Right lobe of liver (tissue), 6 donors: ENCODE results near the gene KRTAP10-12. TPM values are rescaled to one million over a fixed set of nuclear protein-coding genes. Genes with fewer than 3 reads are reported as not detected.

Experiments used
- ATAC-seq, 4 donors: fragments of 200-7000 bp; cut with Tn5 transposase; one replicate each; pipeline ENCODE4 v1.9.1; 2020; ENCODE audit warnings: mild to moderate bottlenecking in 4 of 4, moderate library complexity in 4 of 4
- DNase-seq, 3 donors: peaks; one replicate each; pipeline ENCODE4 v3.0.0-alpha.2; 2020
- H3K27ac ChIP-seq, 3 donors: fragments of 200-600 bp; one replicate each; pipeline ENCODE4 v1.8.0; 2022
- H3K27me3 ChIP-seq, 2 donors: fragments of 200-600 bp; one replicate each; pipeline ENCODE4 v1.8.0; 2022
- H3K36me3 ChIP-seq, 4 donors: fragments of 200-600 bp; sonication (generic) in 1 of 4; one replicate each; pipeline versions ENCODE4 v1.5.1 to v1.8.0; 2017 to 2022; ENCODE audit warnings: control low read depth in 1 of 4
- H3K4me1 ChIP-seq, 4 donors: fragments of 200-600 bp; sonication (generic) in 1 of 4; one replicate each; pipeline versions ENCODE4 v1.5.1 to v1.8.0; 2017 to 2022; ENCODE audit warnings: control low read depth in 1 of 4
- H3K4me3 ChIP-seq, 3 donors: fragments of 200-600 bp; one replicate each; pipeline ENCODE4 v1.8.0; 2022
- H3K9me3 ChIP-seq, 4 donors: fragments of 200-600 bp; sonication (generic) in 1 of 4; one replicate each; pipeline versions ENCODE4 v1.5.1 to v1.8.0; 2017 to 2022; ENCODE audit warnings: control low read depth in 1 of 4
- CTCF ChIP-seq, 4 donors: fragments of 200-600 bp in 3 of 4; fragments of 450-650 bp in 1 of 4; IDR thresholded peaks; one replicate each; pipeline versions ENCODE4 v1.5.1 to v1.8.0; 2016 to 2022; ENCODE audit warnings: antibody characterized with exemption in 4 of 4, mild to moderate bottlenecking in 2 of 4
- POLR2A ChIP-seq: fragments of 450-650 bp; IDR thresholded peaks from one replicate; pipeline ENCODE4 v1.6.1; 2017; ENCODE audit warnings: antibody characterized with exemption, mild to moderate bottlenecking
- WGBS: methylation state at CpG from one replicate; pipeline ENCODE4 v1.1.6; 2018; ENCODE audit warnings: low coverage, low lambda C conversion rate; ENCODE audit not compliant: insufficient coverage; ENCODE audit errors: missing lambda C conversion rate; 5-methylcytosine and 5-hydroxymethylcytosine counted together
- intact Hi-C, 2 donors: fragments of 100-400 bp; cut with DNase I; formaldehyde crosslinking; loops; one replicate each; pipeline versions ENCODE4 v1.11.2 to v1.14.1; 2022
- total RNA-seq, 6 experiments: library from RNA; depleted of rRNA in 2 of 6; stranded (reverse); fragments of >200 nt in 2 of 6; fragmentation: NEBNext Ultra II Directional in 3 of 6; extraction: Animal tissue kit (Norgen Biotek cat#: 25700) in 3 of 6; gene quantifications; one replicate each; pipeline versions ENCODE4 v1.1.0 to v1.2.4, GENCODE V29; 2016 to 2023
- donor health status: DM: no; HTN: yes; CAD: no.
- donor health status: DM: no; HTN: no; CAD: no.
- donor health status: DM: no; HTN: no; CAD: no.
- donor health status: DM: no; HTN: yes; CAD: no.
- donor health status: DM: no; HTN: yes; CAD: no.

Gene KRTAP10-12
- total RNA-seq, 6 experiments from 2014 or later: not detected

GRCh38 chr21:44728716-44729115, 31.7 kb downstream of the KRTAP10-12 start:
- no peak for DNase-seq
- H3K9me3 ChIP-seq: no peaks in the 10 kb centered on the region
- no peak for ATAC-seq
- intact Hi-C loops: no loop called here
- H3K4me3 ChIP-seq: no peak overlapping the region
- no peak for TF ChIP-seq CTCF (IDR thresholded peaks at IDR 0.05)
- TF ChIP-seq POLR2A: no peak
- H3K4me1 ChIP-seq: no peaks in the 10 kb centered on the region
- no peaks in the 10 kb centered on the region for H3K36me3 ChIP-seq
- H3K27me3 ChIP-seq: peaks cover 0 to 4% of the 10 kb centered on the region in 2 donors
- no peak overlapping the region for H3K27ac ChIP-seq
- 79% methylated on average over 7 of the region's 14 CpGs for WGBS

- H3K27ac ChIP-seq: no peak overlapping the region
- H3K27me3 ChIP-seq: no peaks in the 10 kb centered on the region
- TF ChIP-seq POLR2A: no peak
- no peak for TF ChIP-seq CTCF (IDR thresholded peaks at IDR 0.05)
- DNase-seq (no peak), ATAC-seq (no peak)
- H3K9me3 ChIP-seq: no peaks in the 10 kb centered on the region
- WGBS: no CpG with 5 or more reads among the region's 23 CpGs
- intact Hi-C loops: no loop called here
- no peaks in the 10 kb centered on the region for H3K36me3 ChIP-seq
- H3K4me3 ChIP-seq: no peak overlapping the region
- H3K4me1 ChIP-seq: no peaks in the 10 kb centered on the region
Measured at GRCh38 chr21:44729336-44730027, 32.5 kb downstream of the KRTAP10-12 start.

- WGBS: 89% methylated on average over 3 of the region's 7 CpGs
- TF ChIP-seq CTCF (IDR thresholded peaks at IDR 0.05) (no peak), POLR2A (no peak)
- Histone ChIP-seq H3K4me1 (no peaks in the 10 kb centered on the region), H3K4me3 (no peak overlapping the region), H3K36me3 (no peaks in the 10 kb centered on the region), H3K27ac (no peak overlapping the region), H3K27me3 (no peaks in the 10 kb centered on the region), H3K9me3 (no peaks in the 10 kb centered on the region)
- DNase-seq (no peak), ATAC-seq (no peak)
- intact Hi-C loops: no loop called here
Measured at GRCh38 chr21:44730028-44730395, 33.0 kb downstream of the KRTAP10-12 start.

GRCh38 chr21:44730951-44731579, 34.1 kb downstream of the KRTAP10-12 start:
- H3K4me3 ChIP-seq: no peak overlapping the region
- H3K36me3 ChIP-seq: no peaks in the 10 kb centered on the region
- ATAC-seq (no peak), DNase-seq (no peak)
- intact Hi-C loops: no loop called here
- no peaks in the 10 kb centered on the region for H3K27me3 ChIP-seq
- no peak for TF ChIP-seq POLR2A
- no peak for TF ChIP-seq CTCF (IDR thresholded peaks at IDR 0.05)
- no peak overlapping the region for H3K27ac ChIP-seq
- WGBS: 73% methylated on average over 7 of the region's 9 CpGs
- H3K9me3 ChIP-seq: no peaks in the 10 kb centered on the region
- H3K4me1 ChIP-seq: no peaks in the 10 kb centered on the region
